ENCODE data around the gene EFCAB11.

EFCAB11 gene

DNA sequence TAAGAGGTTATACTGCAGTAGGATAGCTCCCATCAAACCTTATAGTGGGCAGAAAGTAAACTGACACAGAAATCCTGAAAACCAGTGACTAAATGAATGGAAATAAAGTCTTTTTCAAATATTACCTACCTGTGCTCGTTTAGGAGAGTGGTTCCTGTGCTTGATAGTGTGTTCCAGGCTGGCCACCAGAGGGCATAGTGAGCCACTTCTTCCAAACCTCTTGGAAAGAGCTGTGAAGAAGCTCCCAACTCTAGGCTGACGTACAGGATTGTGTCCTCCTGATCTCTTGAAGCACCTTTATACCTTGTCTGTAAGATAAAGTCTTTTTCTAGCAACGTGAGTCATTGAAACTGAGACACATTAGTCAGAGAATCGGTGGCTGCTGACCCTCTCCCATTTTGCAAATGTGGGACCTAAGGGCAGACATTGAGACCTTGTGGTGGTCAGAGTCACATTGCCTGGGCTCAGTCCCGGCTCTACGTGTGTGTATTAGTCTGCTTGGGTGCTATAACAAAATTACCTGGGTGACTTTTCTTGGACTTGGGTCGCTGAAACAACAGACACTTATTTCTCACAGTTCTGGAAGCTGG, 18.8 kb upstream of the EFCAB11 start:
- H3K4me3 ChIP-seq (ENCODE audit: low read length), result no peak overlapping the region
- TF ChIP-seq, protein P1, sequence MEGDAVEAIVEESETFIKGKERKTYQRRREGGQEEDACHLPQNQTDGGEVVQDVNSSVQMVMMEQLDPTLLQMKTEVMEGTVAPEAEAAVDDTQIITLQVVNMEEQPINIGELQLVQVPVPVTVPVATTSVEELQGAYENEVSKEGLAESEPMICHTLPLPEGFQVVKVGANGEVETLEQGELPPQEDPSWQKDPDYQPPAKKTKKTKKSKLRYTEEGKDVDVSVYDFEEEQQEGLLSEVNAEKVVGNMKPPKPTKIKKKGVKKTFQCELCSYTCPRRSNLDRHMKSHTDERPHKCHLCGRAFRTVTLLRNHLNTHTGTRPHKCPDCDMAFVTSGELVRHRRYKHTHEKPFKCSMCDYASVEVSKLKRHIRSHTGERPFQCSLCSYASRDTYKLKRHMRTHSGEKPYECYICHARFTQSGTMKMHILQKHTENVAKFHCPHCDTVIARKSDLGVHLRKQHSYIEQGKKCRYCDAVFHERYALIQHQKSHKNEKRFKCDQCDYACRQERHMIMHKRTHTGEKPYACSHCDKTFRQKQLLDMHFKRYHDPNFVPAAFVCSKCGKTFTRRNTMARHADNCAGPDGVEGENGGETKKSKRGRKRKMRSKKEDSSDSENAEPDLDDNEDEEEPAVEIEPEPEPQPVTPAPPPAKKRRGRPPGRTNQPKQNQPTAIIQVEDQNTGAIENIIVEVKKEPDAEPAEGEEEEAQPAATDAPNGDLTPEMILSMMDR (IDR thresholded peaks at IDR 0.05; ENCODE audit: insufficient read depth, low read depth, low read length, missing control alignments), result peak; percentile 97
- DNase-seq (ENCODE audit: low read depth), result peak; percentile 74

DNA sequence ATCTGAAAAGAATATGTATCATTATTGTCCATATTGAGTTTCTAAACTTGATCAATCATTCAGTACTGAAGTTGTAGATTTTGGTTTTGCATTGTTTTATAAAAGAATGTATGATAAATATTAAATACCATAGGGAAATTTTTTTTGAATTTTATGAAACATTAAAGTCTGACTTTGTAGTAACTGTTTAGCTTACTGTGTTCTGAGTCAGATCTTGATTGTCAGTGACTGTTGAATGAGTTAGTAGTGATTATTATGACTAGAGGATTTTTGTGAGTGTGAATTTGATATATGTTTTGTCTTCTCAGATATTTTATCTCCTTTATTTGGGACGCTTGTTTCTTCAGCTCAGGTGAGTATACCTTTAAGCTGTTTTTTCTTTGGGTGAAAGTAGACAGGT, 11.3 kb upstream of the EFCAB11 start:
- TF ChIP-seq, protein P1 (IDR thresholded peaks at IDR 0.05; ENCODE audit: insufficient read depth, low read depth, low read length, missing control alignments), result no peak
- no peak overlapping the region for H3K4me3 ChIP-seq (ENCODE audit: low read length)
- no peak for DNase-seq (ENCODE audit: low read depth)

DNA sequence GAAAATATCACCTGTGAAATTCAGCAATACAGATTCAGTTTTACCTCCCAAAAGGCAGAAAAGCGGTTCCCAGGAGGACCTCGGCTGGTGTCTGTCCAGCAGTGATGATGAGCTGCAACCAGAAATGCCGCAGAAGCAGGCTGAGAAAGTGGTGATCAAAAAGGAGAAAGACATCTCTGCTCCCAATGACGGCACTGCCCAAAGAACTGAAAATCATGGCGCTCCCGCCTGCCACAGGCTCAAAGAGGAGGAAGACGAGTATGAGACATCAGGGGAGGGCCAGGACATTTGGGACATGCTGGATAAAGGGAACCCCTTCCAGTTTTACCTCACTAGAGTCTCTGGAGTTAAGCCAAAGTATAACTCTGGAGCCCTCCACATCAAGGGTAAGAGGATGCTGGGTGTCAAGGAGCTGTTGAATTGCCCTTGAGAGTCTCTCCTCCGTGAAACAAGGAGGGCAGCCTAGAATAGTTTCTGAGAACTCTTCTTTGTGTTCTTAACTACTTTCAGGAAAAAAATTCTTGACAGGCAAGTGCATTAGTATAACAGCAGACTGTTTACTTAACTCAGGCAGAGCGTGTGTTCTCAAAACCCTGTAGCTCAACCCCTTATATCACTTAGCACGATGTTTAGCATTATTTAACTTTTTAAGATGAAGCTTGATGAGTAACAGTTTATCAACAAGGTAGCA, 8.9 kb upstream of the EFCAB11 start:
- H3K4me3 ChIP-seq (ENCODE audit: low read length), result no peak overlapping the region
- TF ChIP-seq, protein P1 (IDR thresholded peaks at IDR 0.05; ENCODE audit: insufficient read depth, low read depth, low read length, missing control alignments), result no peak
- DNase-seq (ENCODE audit: low read depth), result no peak

DNA sequence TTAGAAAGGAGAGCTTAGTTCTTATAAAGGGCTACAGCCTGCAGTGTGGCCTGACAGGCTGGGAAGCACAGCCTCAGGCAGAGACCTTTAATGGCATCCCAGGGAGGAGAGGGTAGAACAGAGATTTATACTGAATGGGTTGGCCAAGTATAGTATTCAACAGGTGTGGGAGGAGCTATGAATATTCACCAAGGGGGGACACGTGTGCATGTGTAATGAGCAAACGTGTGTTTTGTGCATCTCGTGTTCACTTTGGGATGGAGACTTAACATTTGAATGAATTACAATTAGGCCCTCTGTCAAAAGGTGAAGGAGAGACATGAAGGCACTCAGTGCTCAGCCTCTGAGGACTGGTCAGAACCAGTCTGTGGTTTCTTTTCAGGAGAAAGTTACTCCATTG, 6.4 kb upstream of the EFCAB11 start:
- H3K4me3 ChIP-seq (ENCODE audit: low read length), result no peak overlapping the region
- TF ChIP-seq, protein P1 (IDR thresholded peaks at IDR 0.05; ENCODE audit: insufficient read depth, low read depth, low read length, missing control alignments), result no peak
- no peak for DNase-seq (ENCODE audit: low read depth)

DNA sequence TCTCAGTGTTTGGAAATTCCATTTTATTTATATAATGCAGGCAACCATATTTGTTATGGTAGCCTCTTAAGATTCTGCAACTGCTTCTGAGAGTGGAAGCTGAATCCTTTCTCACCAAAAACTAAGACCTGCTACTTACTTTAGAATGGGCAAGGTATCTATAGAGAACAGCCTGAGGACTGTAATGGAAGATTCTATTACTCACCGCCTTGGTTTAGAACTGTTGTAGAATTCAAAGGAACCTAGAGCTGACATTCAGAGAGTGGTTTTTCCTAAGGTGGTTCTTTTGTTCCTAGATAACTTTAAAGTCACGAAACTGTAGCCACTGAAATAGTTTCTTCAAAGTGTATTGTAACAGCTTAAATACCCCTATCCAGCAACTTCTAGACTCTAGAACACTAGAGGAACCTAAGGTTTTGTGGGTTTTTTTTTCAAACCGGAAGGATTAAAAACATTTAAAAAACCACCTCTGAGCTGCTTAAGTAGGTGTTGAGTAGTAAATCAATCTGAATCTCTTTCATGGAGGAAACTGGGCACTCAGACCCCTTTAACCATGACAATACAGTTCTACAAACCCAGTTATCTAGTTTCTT, 5.4 kb upstream of the EFCAB11 start:
- TF ChIP-seq, protein P1 (IDR thresholded peaks at IDR 0.05; ENCODE audit: insufficient read depth, low read depth, low read length, missing control alignments), result no peak
- no peak overlapping the region for H3K4me3 ChIP-seq (ENCODE audit: low read length)
- DNase-seq (ENCODE audit: low read depth), result no peak

DNA sequence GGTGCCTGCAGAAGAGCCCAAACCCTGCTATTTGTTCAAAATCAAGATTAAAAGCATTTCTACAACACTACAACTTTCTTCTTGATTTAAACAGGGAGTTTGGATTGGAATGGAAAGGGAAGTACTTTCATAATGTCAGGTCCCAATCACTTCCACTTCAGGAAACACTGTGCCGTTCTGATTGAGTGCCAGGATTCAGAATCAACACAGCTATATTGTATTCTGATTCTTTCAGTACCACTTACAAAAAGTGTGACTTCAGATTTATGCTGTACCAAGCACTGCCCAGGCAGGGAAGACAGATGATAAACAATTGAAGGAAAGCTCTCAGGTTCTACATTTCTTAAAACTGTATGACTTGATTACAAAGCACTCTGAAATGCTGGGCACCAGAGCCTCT, 4.4 kb upstream of the EFCAB11 start:
- DNase-seq (ENCODE audit: low read depth), result no peak
- no peak overlapping the region for H3K4me3 ChIP-seq (ENCODE audit: low read length)
- TF ChIP-seq, protein P1 (IDR thresholded peaks at IDR 0.05; ENCODE audit: insufficient read depth, low read depth, low read length, missing control alignments), result no peak

Measured in epithelial cell of esophagus (primary cell).